NAMALWA (cell line): ENCODE data around the gene DNAJC25.
"Not testable (repeated sequence)": the region's sequence is repeated elsewhere in the genome, so short reads cannot be mapped to it uniquely, and the experiment has no call there.

Experiments used
- DNase-seq: peaks from one replicate; pipeline ENCODE4 v3.0.0-alpha.2; 2015; ENCODE audit warnings: low spot score

Gene DNAJC25

GRCh38 chr9:111668026-111668573, 37.0 kb downstream of the DNAJC25 start:
- no peak for DNase-seq

GRCh38 chr9:111668601-111669000, 37.5 kb downstream of the DNAJC25 start:
- DNase-seq = not testable (repeated sequence)

DNA sequence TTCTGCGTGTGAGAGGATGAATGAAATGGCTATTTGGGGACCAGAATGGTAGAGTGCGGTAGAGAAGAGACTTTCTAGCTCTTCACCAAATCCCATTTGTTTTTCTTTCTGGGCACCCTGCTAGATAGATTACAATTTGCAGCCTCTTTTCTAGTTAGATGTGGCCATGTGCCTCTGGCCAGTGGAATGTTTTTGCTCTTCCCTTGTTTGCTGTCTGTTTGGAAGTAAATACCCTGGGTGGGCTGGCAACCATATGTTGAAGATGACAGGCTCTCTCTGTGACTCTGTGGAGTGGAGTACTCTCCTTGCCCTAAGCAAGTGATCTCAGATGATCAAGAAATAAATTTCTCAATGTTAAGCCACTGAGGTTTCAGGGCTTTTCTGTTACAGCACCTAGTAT, 43.2 kb downstream of the DNAJC25 start:
- no peak for DNase-seq

DNA sequence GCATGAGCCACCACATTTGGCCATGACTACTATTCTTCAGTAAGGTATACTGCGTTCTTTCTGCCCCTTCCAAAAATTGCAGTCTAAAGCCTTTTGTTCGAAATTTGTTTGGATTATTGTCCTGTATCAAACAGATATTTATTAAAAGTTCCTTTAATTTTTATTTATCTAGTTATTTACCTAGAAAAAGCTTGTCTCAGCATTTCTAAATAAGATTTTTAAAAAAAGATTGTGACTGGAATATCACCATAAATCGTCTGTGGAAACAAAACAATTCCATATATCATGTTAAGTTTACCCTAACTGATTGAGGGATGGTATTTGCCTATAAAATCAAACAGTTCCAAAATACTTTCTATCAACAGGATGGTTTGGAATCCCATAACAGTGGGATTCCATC, 45.0 kb downstream of the DNAJC25 start:
- no peak for DNase-seq

- no peak for DNase-seq
Observed at GRCh38 chr9:111678293-111678692, 47.2 kb downstream of the DNAJC25 start.

GRCh38 chr9:111679199-111679598, 48.1 kb downstream of the DNAJC25 start:
- no peak for DNase-seq

DNA sequence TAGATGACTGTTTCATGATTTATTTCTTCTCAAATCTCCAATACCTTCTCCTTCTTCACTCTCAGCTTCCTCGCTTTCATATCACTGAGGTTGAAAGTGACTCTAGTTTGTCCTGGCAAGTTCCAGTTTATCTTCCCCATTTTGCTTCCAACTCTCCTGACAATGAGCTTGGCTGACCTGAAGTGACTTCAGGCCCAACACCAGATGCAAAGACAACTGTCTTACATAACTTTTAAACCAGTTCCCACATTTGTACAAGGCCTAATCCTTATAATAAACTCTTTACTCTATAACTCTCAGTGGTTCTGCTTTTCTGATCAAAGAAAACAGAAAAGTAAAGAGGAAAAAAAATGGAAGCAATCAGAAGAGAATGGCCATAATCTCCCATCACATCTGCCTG, 52.3 kb downstream of the DNAJC25 start:
- DNase-seq = no peak

- DNase-seq = peak; percentile 62
Observed at GRCh38 chr9:111691672-111692329, 60.7 kb downstream of the DNAJC25 start.

DNA sequence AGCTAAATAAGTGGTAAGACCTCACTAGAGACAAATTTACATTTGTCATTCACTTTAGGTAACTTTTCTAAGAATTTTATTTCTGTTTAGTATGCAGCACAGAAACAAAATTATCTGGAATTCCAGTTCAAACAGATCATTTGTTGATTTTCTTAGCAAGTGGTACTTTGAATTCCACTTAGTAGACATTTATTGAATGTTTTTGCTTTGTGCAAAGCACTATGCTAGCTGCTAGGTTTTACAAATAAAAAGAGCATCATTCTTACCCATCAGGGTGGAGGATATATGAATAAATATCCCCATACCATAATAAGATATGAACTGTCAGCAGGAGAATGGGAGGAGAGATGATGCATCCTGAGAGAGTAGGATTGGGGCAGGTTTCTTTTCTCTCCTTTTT, 65.7 kb downstream of the DNAJC25 start:
- DNase-seq = no peak

DNA sequence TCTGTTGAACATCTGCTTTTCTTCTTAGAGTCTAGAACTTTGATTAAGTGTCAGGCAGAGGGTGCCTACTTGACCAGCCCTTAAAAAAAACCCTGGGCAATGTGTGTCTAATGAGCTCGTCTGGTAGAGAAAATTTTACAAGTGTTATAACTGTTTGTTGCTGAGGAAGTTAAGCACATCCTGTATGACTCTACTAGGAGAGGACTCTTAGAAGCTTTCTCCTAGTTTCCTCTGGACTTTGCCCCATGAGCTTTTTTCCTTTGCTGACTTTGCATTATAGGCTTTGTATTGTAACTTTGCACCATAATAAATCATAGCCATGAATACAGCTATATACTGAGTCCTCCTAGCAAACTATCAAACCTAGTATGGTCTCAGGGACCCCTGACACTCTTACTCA, 69.6 kb downstream of the DNAJC25 start:
- DNase-seq = no peak
